DND-41 (cell line): ENCODE data around the gene FRMPD3.

Experiments
- EZH2 ChIP-seq: IDR thresholded peaks from 3 replicates; pipeline ENCODE4 v1.6.1; 2012; ENCODE audit warnings: borderline replicate concordance, low read depth, mild to moderate bottlenecking, moderate library complexity, low read length, inconsistent platforms; ENCODE audit not compliant: severe bottlenecking
- TF ChIP-seq, protein P1 (sequence below): IDR thresholded peaks from 2 replicates; pipeline ENCODE4 v1.5.1; 2012; ENCODE audit warnings: borderline replicate concordance, low read length, moderate library complexity, mild to moderate bottlenecking; ENCODE audit not compliant: poor library complexity, severe bottlenecking; ENCODE audit errors: extremely low read depth

DNA sequence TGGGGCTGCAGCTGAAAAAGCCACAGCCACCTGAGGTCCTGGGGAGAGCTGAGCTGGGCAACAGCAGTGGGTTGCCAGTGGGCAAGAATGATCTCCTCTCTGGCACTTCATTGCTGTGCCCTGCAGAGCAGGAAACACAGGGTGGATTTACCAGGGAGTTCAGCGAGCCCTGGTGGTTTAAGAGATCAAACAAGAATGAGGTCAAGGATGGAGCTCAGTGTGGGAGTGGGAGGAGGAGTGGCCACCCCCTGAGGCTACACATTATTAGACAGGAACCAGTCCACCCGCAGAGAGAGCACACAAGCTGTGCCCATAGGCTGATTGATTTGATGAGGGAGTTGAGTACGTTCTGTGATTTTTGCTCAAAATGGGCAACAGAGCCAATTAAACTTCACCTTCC lies 47.3 kb downstream of the FRMPD3 start:
- TF ChIP-seq, protein P1, sequence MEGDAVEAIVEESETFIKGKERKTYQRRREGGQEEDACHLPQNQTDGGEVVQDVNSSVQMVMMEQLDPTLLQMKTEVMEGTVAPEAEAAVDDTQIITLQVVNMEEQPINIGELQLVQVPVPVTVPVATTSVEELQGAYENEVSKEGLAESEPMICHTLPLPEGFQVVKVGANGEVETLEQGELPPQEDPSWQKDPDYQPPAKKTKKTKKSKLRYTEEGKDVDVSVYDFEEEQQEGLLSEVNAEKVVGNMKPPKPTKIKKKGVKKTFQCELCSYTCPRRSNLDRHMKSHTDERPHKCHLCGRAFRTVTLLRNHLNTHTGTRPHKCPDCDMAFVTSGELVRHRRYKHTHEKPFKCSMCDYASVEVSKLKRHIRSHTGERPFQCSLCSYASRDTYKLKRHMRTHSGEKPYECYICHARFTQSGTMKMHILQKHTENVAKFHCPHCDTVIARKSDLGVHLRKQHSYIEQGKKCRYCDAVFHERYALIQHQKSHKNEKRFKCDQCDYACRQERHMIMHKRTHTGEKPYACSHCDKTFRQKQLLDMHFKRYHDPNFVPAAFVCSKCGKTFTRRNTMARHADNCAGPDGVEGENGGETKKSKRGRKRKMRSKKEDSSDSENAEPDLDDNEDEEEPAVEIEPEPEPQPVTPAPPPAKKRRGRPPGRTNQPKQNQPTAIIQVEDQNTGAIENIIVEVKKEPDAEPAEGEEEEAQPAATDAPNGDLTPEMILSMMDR = no peak
- TF ChIP-seq EZH2 = no peak
